ENCODE data around the gene OGDH.
"Not testable (repeated sequence)": the region's sequence is repeated elsewhere in the genome, so short reads cannot be mapped to it uniquely, and the experiment has no call there.

The OGDH gene

GRCh38 chr7:44606341-44607140 lies at the start of gene OGDH:
TSS of gene OGDH (plus strand) at chr7:44606627. CDS start at chr7:44624344, 17,717 bp downstream.
- peak; percentile 96 for DNase-seq (ENCODE audit: low read depth)
- peak within 1 kb of the TSS; percentile 83 for H3K4me3 ChIP-seq (ENCODE audit: low read depth, low read length)
- no peak for TF ChIP-seq CTCF (IDR thresholded peaks at IDR 0.05; ENCODE audit: low read depth, low read length, missing control alignments)
- in situ Hi-C loops (cut with HindIII; ENCODE audit: low sequenced_read_pairs) = no loop called here

GRCh38 chr7:44557485-44557884 lies 48.9 kb upstream of the OGDH start:
- no peak for TF ChIP-seq CTCF (IDR thresholded peaks at IDR 0.05; ENCODE audit: low read depth, low read length, missing control alignments)
- in situ Hi-C loops (cut with HindIII; ENCODE audit: low sequenced_read_pairs) = loop anchor here (25.0 kb wide), 1 partner anchor 320 kb away; no protein-coding TSS in a partner anchor
- no peak overlapping the region for H3K4me3 ChIP-seq (ENCODE audit: low read depth, low read length)
- DNase-seq (ENCODE audit: low read depth) = no peak

GRCh38 chr7:44559485-44559884 lies 46.9 kb upstream of the OGDH start:
- DNase-seq (ENCODE audit: low read depth) = no peak
- no peak overlapping the region for H3K4me3 ChIP-seq (ENCODE audit: low read depth, low read length)
- TF ChIP-seq CTCF (IDR thresholded peaks at IDR 0.05; ENCODE audit: low read depth, low read length, missing control alignments) = no peak
- in situ Hi-C loops (cut with HindIII; ENCODE audit: low sequenced_read_pairs) = loop anchor here (25.0 kb wide), 1 partner anchor 322 kb away; no protein-coding TSS in a partner anchor

- in situ Hi-C loops (cut with HindIII; ENCODE audit: low sequenced_read_pairs) = loop anchor here (25.0 kb wide), 1 partner anchor 324 kb away; no protein-coding TSS in a partner anchor
- H3K4me3 ChIP-seq (ENCODE audit: low read depth, low read length) = no peak overlapping the region
- no peak for TF ChIP-seq CTCF (IDR thresholded peaks at IDR 0.05; ENCODE audit: low read depth, low read length, missing control alignments)
- no peak for DNase-seq (ENCODE audit: low read depth)
Measured at GRCh38 chr7:44561481-44561880, 44.9 kb upstream of the OGDH start.

- in situ Hi-C loops (cut with HindIII; ENCODE audit: low sequenced_read_pairs) = loop anchor here (25.0 kb wide), 1 partner anchor 325 kb away; no protein-coding TSS in a partner anchor
- no peak for DNase-seq (ENCODE audit: low read depth)
Measured at GRCh38 chr7:44561962-44562621, 44.3 kb upstream of the OGDH start.

GRCh38 chr7:44562622-44562962 lies 43.8 kb upstream of the OGDH start:
- in situ Hi-C loops (cut with HindIII; ENCODE audit: low sequenced_read_pairs) = loop anchor here (25.0 kb wide), 1 partner anchor 325 kb away; no protein-coding TSS in a partner anchor
- not testable (repeated sequence) for DNase-seq (ENCODE audit: low read depth); H3K4me3 ChIP-seq (ENCODE audit: low read depth, low read length)

More at GRCh38 chr7:44561962-44562621, 44.3 kb upstream of the OGDH start:
- TF ChIP-seq CTCF (IDR thresholded peaks at IDR 0.05; ENCODE audit: low read depth, low read length, missing control alignments) = no peak
- H3K4me3 ChIP-seq (ENCODE audit: low read depth, low read length) = no peak overlapping the region
